AG04449 (cell line): ENCODE data around the gene ARHGDIA.

ENCODE experiments used
- CTCF ChIA-PET: fragments of 350-600 bp; formaldehyde crosslinking; extraction: SDS; loops from one replicate; lab custom pipeline; 2021; ENCODE audit warnings: antibody characterized with exemption; lab: Yijun Ruan, JAX
- POLR2A ChIA-PET: fragments of 400-600, 350-600 bp; formaldehyde crosslinking; extraction: SDS; loops from one replicate; lab custom pipeline; 2020; ENCODE audit warnings: antibody characterized with exemption, inconsistent platforms; lab: Yijun Ruan, JAX
- DNase-seq: peaks from one replicate; pipeline ENCODE4 v3.0.0-alpha.2; 2010; ENCODE audit warnings: low read depth, low spot score
- H3K4me3 ChIP-seq: 2 replicates; pipeline ENCODE4 v1.5.1; 2011; ENCODE audit warnings: low read depth, mild to moderate bottlenecking, control low read depth, low read length
- TF ChIP-seq, protein P1 (sequence below): IDR thresholded peaks from one replicate; pipeline ENCODE4 v1.5.1; 2011; ENCODE audit warnings: mild to moderate bottlenecking, moderate library complexity, low read length, control low read depth, inconsistent platforms; ENCODE audit not compliant: insufficient read depth; ENCODE audit errors: missing control alignments

Gene ARHGDIA

DNA sequence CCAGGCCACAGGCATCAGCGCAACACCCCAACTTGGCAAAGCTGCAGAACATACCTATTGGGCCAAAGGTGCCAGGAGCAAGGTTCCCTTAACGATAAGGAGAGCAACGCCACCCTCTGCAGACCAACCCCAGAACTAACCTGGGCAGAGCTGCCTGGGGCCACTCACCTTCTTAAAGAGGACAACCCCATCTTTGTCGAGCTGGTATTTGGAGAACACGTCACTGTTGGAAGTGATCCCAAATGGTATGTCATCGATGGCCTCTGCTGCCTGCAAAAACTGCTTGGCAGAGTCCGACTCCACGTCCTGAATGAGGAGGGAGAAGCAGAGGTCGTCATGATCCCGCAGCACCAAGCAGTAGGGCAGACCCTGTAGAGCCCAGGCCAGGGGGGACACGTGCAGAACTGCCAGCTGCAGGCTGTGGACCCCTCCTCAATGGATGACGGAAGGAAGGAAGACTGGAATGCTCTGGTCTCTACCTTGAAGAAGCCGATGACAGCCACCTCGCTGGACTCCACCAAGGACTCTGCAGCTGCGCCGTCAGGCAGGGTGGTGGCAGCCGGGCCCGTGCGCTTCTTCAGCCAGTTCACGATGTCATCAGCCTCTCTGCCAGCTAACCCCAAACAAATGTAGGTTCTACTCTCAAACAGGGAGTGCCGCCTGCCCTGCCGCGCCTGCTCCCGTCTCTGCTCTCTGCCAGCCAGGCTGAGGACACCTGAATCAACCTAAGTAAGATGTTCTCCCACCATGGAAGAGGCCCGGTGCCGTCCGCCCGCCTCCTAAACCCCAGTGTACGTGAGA, 16.0 kb downstream of the ARHGDIA start:
- H3K4me3 ChIP-seq: no peak overlapping the region
- TF ChIP-seq, protein P1, sequence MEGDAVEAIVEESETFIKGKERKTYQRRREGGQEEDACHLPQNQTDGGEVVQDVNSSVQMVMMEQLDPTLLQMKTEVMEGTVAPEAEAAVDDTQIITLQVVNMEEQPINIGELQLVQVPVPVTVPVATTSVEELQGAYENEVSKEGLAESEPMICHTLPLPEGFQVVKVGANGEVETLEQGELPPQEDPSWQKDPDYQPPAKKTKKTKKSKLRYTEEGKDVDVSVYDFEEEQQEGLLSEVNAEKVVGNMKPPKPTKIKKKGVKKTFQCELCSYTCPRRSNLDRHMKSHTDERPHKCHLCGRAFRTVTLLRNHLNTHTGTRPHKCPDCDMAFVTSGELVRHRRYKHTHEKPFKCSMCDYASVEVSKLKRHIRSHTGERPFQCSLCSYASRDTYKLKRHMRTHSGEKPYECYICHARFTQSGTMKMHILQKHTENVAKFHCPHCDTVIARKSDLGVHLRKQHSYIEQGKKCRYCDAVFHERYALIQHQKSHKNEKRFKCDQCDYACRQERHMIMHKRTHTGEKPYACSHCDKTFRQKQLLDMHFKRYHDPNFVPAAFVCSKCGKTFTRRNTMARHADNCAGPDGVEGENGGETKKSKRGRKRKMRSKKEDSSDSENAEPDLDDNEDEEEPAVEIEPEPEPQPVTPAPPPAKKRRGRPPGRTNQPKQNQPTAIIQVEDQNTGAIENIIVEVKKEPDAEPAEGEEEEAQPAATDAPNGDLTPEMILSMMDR: no peak
- no peak for DNase-seq
- POLR2A ChIA-PET: interaction anchor here (0.6 to 1.1 kb wide), 4 partner anchors 10 to 21 kb away, joined by 3 to 5 read pairs (median 4); no protein-coding TSS in a partner anchor
- CTCF ChIA-PET: interaction anchor here (0.8 to 1.4 kb wide), 5 partner anchors 10 to 180 kb away, joined by 3 to 6 read pairs (median 4); no protein-coding TSS in a partner anchor

DNA sequence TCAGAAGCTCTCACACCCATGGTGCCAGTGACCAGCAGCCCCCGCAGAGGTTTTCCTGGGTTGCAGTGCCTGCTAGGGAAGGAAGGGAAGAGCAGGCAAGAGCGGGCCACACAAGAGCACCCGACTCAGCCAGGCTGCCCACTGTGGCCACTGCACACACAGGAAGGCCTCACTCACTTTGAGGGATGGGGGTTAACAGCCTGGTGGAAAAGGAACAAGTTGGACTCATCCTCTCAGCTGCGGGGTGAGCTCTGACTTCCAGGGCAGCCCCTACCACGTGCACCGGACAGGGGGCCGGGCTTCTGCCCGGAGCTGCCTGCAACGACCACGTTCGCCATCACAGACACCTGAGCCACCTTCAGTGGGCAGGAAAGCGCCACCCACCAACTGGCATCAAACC, 18.9 kb downstream of the ARHGDIA start:
- POLR2A ChIA-PET: interaction anchor here (0.9 kb wide), 1 partner anchor 19 kb away, joined by 4 read pairs; the partner anchor contains the start of gene MCRIP1
- TF ChIP-seq, protein P1: no peak
- H3K4me3 ChIP-seq: no peak overlapping the region
- DNase-seq: no peak
- CTCF ChIA-PET: interaction anchor here (0.8 to 2.5 kb wide), 2 partner anchors 9 to 31 kb away, joined by 3 to 12 read pairs; no protein-coding TSS in a partner anchor

DNA sequence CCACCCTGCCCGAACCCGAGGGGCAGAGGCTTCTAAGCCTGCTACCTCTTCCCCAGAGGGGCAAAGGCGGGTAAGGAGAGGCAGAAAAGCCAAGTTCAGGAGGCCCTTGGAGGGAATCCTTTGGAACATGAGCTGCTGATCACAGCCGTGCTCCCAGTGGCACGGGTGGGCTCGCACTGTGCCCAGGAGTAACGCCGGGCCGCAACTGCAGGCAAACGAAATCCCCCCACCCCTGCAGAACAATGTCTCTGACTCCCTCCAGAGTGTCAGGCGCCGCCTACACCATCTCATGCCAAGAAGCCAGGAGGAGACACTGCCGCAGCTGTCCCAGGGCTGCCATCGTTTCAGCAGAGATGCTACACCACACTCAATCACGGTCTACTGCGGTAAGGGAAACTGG, 19.7 kb downstream of the ARHGDIA start:
- no peak overlapping the region for H3K4me3 ChIP-seq
- POLR2A ChIA-PET: interaction anchor here (0.5 to 0.9 kb wide), 4 partner anchors 10 to 76 kb away, joined by 3 to 4 read pairs (median 4); partner anchors contain the start of genes MAFG, MCRIP1 and PPP1R27
- CTCF ChIA-PET: interaction anchor here (0.6 kb wide), 1 partner anchor 35 kb away, joined by 3 read pairs; no protein-coding TSS in a partner anchor
- TF ChIP-seq, protein P1: no peak
- no peak for DNase-seq

DNA sequence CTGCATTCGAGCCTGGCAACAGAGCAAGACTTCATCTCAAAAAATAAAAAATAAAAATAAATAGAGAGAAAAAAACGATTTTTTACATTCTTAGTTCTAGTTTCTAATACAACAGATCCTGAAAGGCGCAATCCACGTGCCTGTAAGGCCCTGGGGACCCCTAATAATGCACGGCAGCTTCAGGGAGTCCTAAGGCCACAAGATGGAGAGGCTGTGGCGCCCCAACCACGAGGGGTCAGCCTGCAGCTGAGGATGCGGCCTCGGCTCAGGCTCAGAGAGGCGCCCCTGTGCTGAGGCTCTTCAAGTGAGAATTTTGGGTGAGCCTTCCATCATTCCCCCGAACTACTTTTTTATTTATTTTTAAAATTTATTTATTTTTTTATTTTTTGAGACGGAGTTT, 21.7 kb downstream of the ARHGDIA start:
- H3K4me3 ChIP-seq: no peak overlapping the region
- ChIA-PET CTCF (no interaction called here), POLR2A (no interaction called here)
- TF ChIP-seq, protein P1: no peak
- no peak for DNase-seq

DNA sequence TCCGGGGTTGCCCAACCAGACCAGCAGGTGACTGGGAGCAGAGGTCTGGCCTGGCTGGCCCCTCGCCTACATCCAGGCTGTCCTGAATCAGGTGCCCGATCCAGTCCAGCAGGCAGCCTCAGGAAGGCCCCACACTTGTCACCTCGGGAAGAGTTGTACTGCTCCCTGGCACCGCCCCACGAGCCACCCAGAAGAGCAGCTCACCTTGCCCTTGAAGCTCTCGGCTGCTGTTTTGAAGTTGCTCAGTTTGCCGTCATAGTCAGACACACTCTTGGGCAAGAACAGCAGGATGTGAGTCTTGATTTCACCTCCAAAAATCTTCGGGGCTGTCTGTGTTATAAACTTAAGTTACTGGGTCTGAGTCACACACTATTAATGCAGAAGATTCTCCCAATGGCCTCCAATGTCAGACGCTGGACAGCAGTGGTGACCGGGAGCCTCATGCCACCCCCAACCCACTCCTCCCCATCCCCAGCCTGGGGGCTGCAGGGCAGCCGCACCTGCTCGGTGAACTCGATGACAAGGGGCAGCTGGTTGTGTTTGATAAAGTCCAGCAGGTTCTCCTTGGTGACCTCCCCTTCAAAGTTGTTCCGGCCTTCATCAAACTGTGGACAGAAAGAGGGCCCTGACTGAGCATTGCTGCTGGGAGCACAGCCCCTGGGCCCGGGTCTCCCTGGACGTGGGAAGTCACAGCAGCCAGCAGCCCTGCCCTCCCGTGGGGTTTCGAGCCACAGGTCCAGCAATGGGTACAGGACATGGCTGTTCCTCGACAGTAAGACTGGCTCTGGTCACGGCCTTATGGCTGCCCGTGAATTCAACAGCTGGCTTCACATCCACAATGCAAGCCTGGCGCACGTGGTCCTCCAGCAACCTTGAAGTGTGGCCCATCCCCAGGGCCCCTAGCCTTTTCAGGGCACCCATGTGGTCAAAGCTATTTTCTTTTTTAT, 24.1 kb downstream of the ARHGDIA start:
- TF ChIP-seq, protein P1: no peak
- ChIA-PET CTCF (no interaction called here), POLR2A (interaction anchor here (0.6 kb wide), 1 partner anchor 9 kb away, joined by 3 read pairs; no protein-coding TSS in a partner anchor)
- H3K4me3 ChIP-seq: no peak overlapping the region
- DNase-seq: no peak
